Activated naive CD8-positive, alpha-beta T cell (primary cell): ENCODE results near the gene RHOXF1.
"Not testable (repeated sequence)": the region's sequence is repeated elsewhere in the genome, so short reads cannot be mapped to it uniquely, and the experiment has no call there.

Source experiments
- H3K27ac Mint-ChIP-seq: one replicate; pipeline ENCODE4 v1.8.0; 2021; ENCODE audit warnings: mixed read lengths
- H3K27me3 Mint-ChIP-seq: one replicate; pipeline ENCODE4 v1.8.0; 2021; ENCODE audit warnings: mixed read lengths
- H3K36me3 Mint-ChIP-seq: one replicate; pipeline ENCODE4 v1.8.0; 2021; ENCODE audit warnings: mixed read lengths
- H3K4me1 Mint-ChIP-seq: one replicate; pipeline ENCODE4 v1.8.0; 2021; ENCODE audit warnings: low read depth, mixed read lengths
- H3K4me3 Mint-ChIP-seq: one replicate; pipeline ENCODE4 v1.8.0; 2021; ENCODE audit warnings: mild to moderate bottlenecking, mixed read lengths
- H3K9me3 Mint-ChIP-seq: one replicate; pipeline ENCODE4 v1.8.0; 2021; ENCODE audit warnings: low read depth, mixed read lengths

RHOXF1 gene, protein sequence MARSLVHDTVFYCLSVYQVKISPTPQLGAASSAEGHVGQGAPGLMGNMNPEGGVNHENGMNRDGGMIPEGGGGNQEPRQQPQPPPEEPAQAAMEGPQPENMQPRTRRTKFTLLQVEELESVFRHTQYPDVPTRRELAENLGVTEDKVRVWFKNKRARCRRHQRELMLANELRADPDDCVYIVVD

DNA sequence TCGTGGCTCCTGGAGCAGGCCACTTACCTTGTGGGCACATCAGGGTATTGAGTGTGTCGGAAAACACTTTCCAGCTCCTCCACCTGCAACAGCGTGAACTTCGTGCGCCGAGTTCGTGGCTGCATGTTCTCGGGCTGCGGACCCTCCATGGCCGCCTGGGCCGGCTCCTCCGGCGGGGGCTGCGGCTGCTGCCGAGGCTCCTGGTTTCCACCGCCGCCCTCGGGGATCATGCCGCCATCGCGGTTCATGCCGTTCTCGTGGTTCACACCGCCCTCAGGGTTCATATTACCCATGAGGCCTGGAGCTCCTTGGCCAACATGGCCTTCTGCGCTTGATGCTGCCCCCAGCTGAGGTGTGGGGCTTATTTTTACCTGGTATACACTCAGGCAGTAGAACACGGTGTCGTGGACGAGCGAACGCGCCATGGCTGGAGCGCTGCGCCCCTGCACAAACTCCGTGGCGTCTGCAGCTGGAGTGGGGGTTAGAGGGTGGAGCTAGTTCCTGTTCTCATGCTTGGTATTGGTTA is at the start of gene RHOXF1:
Gene RHOXF1, minus strand, starts transcription at position 476 of the 526 bp plus-strand sequence. Its CDS starts 51 bp downstream, at position 425.
- H3K4me3 Mint-ChIP-seq = no peak within 1 kb of the TSS
- no peaks in the 10 kb centered on the region for H3K9me3 Mint-ChIP-seq
- no peaks in the 10 kb centered on the region for H3K27me3 Mint-ChIP-seq
- H3K27ac Mint-ChIP-seq = no peak within 1 kb of the TSS
- no peaks in the 10 kb centered on the region for H3K4me1 Mint-ChIP-seq
- H3K36me3 Mint-ChIP-seq = peaks cover 2% of the 10 kb centered on the region

DNA sequence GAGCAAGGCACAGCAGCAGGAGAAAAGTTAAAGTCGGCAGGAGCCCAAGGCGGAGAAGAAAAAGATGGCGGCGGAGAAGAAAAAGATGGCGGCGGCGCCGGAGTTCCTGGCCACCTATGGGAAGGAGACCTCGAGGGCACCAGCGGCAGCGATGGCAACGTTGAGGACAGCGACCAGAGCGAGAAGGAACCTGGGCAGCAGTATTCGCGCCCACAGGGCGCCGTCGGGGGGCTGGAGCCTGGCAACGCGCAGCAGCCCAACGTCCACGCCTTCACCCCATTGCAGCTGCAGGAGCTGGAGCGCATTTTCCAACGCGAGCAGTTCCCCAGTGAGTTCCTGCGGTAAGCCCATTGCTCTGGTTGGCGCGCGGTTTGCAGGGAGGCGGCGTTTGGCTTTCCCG is 43.4 kb upstream of the RHOXF1 start:
- not testable (repeated sequence) for H3K36me3 Mint-ChIP-seq, H3K27me3 Mint-ChIP-seq

DNA sequence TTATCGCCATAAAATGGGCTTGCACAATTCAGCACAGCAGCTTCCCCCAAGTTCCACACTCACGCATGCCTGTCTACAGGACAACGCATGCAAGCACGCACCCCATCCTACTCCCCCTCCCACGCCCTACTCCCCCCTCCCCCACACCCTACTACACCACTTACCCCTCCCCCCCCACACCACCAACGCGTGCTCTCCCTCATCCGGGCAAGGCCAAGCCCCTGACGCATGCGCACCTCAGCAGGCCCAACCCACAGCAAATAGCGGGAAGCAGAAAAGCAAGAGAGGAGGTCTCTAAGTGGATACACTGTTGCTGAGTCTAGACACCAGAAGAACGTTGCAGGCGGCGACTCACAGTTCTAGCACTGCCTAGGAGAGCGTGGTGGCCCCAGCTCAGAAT is 42.6 kb upstream of the RHOXF1 start, which contains the start of gene RHOXF2:
Gene RHOXF2, plus strand, starts transcription at position 301 of the 400 bp plus-strand sequence. CDS start 138 bp downstream, outside the sequence.
- not testable (repeated sequence) for H3K27ac Mint-ChIP-seq, H3K36me3 Mint-ChIP-seq, H3K27me3 Mint-ChIP-seq, H3K9me3 Mint-ChIP-seq, H3K4me1 Mint-ChIP-seq, H3K4me3 Mint-ChIP-seq

More for the DNA sequence above, 43.4 kb upstream of the RHOXF1 start:
- not testable (repeated sequence) for H3K27ac Mint-ChIP-seq, H3K4me1 Mint-ChIP-seq, H3K9me3 Mint-ChIP-seq, H3K4me3 Mint-ChIP-seq

DNA sequence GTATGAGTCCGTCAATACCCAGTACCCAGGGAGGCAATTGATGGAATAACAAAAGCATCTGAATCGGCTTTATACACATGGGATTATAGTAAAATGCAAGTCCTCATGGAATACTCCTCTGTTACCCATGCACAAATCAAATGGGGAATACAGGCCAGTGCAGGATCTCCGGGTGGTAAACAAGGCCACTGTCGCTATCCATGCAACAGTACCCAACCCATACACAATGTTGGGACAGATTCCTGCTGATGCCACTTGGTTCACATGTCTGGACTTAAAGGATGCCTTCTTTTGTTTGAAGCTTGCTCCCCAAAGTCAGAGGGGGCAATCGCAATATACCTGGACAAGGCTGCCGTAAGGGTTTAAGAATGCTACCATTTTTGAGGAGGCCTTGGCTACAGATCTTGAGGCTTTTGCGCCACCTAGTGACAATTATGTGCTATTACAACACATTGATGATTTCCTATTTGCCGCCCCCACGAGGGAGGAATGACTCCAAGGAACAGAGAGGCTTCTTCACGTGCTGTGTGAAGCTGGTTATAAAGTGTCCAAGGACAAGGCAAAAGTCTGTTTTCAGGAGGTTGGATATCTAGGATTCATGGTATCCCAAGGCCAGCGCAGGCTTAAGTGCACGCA is 34.5 kb upstream of the RHOXF1 start:
- H3K27me3 Mint-ChIP-seq, H3K4me1 Mint-ChIP-seq, H3K36me3 Mint-ChIP-seq, H3K9me3 Mint-ChIP-seq, H3K4me3 Mint-ChIP-seq, H3K27ac Mint-ChIP-seq: not testable (repeated sequence)

DNA sequence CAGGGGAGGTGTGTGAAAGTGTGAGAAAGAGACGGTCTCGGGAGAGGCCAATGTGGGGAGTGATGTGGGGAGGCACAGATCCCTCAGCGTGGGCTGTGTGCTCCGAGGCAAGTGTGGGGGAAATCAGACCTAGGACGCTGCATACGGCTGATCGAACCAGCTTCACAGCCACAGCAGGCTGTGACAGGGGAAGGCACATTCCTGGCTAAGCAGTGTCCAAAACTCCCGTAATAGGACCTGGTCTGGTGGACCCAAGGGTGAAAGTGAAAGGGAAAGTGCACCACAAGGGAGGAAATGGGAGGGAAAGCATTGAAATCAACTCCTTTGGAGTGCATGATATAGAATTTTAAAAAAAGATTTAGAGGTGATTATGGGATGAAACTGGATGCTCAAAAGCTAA is 31.8 kb upstream of the RHOXF1 start:
- H3K4me1 Mint-ChIP-seq = peaks cover 21% of the 10 kb centered on the region
- no peak overlapping the region for H3K4me3 Mint-ChIP-seq

DNA sequence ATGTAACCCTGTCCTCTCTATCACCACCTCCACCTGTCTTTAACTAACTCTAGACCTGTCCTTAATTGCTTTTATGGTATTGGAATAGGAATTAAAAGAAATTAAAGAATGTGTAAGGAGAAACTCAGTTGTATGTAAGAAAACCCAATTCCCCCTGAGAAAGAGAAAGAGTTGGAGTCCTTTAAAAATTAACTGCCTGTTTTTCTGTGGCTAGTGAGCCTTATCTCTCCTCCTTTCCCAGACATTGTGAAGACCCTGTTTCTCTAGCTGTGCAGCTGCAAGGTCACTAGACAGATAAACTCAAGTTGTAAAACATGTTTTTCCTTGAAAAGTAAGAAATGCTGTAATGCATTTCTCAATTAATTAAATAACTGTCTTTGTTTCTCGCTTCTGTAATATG is 30.6 kb upstream of the RHOXF1 start:
- peaks cover 21% of the 10 kb centered on the region for H3K4me1 Mint-ChIP-seq
- H3K4me3 Mint-ChIP-seq, H3K36me3 Mint-ChIP-seq, H3K27ac Mint-ChIP-seq, H3K9me3 Mint-ChIP-seq, H3K27me3 Mint-ChIP-seq: not testable (repeated sequence)

More for the DNA sequence above, 31.8 kb upstream of the RHOXF1 start:
- H3K27ac Mint-ChIP-seq = no peak overlapping the region
- H3K27me3 Mint-ChIP-seq = no peaks in the 10 kb centered on the region
- H3K9me3 Mint-ChIP-seq = no peaks in the 10 kb centered on the region
- H3K36me3 Mint-ChIP-seq = no peaks in the 10 kb centered on the region

DNA sequence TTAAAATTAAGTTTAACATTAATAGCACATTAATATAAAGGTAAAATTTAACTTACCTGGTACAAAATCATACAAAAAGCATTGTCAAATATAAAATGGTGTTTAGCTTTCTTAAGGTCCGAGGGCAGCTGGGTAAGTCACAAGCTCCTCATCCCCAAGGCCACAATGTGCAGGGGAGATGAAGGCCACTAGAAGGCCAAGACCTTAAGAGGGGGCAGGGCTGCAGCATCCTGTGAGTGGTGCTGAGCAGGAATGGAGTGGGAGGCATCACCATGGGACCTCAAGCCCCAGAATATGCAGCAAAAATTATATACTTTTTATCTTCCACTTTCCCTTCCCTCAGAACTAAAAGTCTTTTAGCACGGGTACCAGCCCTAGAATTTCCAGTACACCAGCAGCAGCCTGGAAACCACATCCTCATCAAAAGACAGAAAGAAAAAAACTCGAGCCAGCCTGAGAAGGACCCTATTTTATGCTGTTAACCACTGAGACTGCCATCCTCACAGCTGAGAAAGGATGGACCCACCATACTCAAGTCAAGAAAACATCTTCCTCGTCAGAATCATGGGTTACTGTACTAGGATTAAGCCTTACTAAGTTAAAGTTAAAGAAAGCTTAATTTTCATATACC is 29.7 kb upstream of the RHOXF1 start:
- H3K36me3 Mint-ChIP-seq = no peaks in the 10 kb centered on the region
- H3K27ac Mint-ChIP-seq = peak overlapping the region; percentile 28
- peaks cover 21% of the 10 kb centered on the region for H3K4me1 Mint-ChIP-seq
- H3K27me3 Mint-ChIP-seq = no peaks in the 10 kb centered on the region
- H3K4me3 Mint-ChIP-seq = no peak overlapping the region
- H3K9me3 Mint-ChIP-seq = no peaks in the 10 kb centered on the region

DNA sequence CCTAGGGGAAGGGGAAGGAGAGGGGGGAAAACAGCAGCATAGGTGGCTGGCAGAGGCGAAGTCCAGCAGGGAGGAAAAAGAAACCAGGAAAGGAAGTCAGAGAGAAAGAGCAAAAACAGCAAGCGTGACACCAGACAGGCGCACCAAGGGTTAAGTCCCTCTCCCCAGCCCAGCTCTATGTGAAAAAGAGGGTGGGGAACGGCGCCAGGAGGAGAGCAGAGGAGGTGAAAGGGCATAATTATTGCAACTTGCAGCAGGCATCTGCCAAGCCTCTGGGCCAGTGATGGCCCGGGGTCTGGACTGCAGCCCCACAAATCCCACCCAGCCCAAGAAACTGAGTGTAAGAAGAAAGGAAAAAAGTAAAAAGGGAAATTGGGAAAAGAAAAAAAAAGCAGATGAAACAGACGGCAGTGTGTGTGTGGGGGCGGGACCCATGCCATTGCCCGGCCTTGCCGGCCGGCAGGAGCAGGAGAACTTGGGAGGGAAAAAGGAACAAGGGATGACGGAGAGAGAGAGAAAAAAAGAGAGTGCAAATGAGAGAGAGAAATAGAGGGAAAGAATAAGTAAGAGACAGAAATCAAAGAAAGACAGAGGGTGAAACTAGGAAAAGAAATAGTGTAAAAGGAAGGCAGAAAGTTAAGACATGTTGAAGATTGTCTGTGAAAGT is 28.6 kb upstream of the RHOXF1 start:
- H3K27me3 Mint-ChIP-seq = no peaks in the 10 kb centered on the region
- peak overlapping the region; percentile 23 for H3K4me3 Mint-ChIP-seq

DNA sequence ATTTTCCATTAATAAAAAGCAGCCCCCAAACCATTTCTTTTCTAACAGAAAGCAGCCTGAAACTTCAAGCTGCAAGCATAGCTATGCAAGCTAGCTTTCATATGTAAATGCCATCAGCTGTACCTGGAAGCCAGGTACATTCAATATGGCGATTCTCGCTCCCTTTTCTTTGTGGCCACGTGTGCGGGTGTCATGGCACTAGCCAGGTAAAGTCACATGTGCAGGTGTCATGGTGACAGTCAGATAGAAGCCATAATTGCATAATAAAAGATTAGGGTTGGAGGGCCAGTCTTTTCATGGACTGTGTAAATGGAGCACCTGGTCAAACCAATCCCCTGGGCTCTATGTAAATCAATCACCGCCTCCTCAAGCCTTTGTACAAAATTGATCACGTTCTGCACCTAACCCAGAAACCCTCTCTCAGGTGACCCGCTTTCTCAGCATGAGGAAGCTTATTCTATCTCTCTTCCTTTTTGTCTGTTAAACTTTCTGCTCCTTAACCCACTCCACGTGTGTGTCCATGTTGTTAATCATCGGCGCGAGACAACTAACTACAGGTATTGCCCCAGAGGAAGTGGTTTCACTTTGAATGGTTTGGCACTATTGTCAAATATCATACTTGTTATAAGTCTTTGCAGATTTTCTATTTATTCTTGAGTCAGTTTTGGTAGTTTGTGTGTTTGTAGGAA is 24.7 kb upstream of the RHOXF1 start:
- H3K9me3 Mint-ChIP-seq = no peaks in the 10 kb centered on the region
- H3K4me3 Mint-ChIP-seq = no peak overlapping the region

More for the DNA sequence above, 28.6 kb upstream of the RHOXF1 start:
- Mint-ChIP-seq H3K4me1 (peaks cover 21% of the 10 kb centered on the region), H3K36me3 (no peaks in the 10 kb centered on the region), H3K27ac (peak overlapping the region; percentile 64), H3K9me3 (no peaks in the 10 kb centered on the region)

DNA sequence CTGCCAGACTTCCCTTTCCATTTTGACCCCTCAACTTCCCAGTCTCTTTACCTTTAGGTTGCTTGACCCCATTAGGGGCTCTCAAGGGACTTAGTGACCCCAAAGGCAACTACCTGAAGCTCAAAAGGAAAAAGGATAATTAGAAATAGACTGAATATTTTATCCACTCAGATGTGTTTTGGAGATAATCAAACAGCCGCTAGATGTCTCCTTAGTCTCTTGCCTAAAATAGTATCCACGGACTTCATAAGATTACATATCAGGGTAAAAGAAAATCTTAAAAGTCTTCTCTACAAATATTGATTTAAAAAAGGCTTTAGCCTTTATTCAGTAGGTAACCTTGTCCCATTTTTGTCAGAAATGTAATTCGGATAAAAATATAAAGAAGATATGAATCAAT is 21.7 kb upstream of the RHOXF1 start:
- H3K4me1 Mint-ChIP-seq = no peaks in the 10 kb centered on the region
- peaks cover 3% of the 10 kb centered on the region for H3K36me3 Mint-ChIP-seq
- H3K4me3 Mint-ChIP-seq = no peak overlapping the region
- H3K9me3 Mint-ChIP-seq = no peaks in the 10 kb centered on the region
- no peak overlapping the region for H3K27ac Mint-ChIP-seq
- H3K27me3 Mint-ChIP-seq = no peaks in the 10 kb centered on the region

More for the DNA sequence above, 24.7 kb upstream of the RHOXF1 start:
- peaks cover 13% of the 10 kb centered on the region for H3K4me1 Mint-ChIP-seq
- peaks cover 3% of the 10 kb centered on the region for H3K36me3 Mint-ChIP-seq
- no peak overlapping the region for H3K27ac Mint-ChIP-seq
- no peaks in the 10 kb centered on the region for H3K27me3 Mint-ChIP-seq

DNA sequence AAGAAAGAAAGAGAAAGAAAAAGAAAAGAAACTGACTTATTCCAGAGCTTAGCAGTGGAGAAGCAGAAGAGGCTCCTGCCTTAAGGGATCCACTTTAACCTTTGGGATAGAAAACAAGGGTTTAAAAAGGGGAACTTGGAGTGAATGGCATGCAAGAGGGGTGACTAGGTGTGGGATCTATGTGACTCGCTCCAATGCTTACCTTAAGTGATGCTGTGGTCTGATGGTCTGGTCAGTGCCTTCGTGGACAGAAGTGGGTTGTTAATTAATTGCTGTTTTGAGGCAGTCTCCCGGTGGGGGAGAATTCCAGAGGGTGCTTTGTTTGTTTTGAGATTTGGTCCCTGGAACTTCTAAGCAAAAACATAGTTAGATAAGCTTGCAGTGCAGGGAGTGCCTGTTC is 21.1 kb upstream of the RHOXF1 start:
- Mint-ChIP-seq H3K4me1 (no peaks in the 10 kb centered on the region), H3K27ac (no peak overlapping the region), H3K27me3 (no peaks in the 10 kb centered on the region), H3K36me3 (peaks cover 3% of the 10 kb centered on the region), H3K9me3 (no peaks in the 10 kb centered on the region), H3K4me3 (no peak overlapping the region)

DNA sequence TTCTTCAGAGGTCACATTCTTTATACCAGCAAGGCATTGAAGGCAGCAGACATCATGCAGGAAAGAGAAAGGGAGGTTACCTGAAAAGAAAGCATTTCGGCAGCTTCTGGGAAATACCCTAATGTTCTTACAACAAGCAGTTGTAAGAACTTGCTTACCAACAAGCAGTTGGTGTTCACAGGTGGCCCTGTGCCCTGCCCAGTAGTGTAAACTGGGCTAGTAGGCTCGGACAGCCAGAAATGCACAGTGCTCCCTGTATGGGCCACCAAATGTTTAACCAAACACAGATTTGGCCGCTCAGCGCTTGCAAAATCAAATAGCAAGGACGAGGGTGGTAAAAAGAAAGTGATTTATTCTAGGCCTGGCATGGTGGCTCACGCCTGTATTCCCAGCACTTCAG is 20.4 kb upstream of the RHOXF1 start:
- H3K4me1 Mint-ChIP-seq = no peaks in the 10 kb centered on the region
- no peak overlapping the region for H3K27ac Mint-ChIP-seq
- no peaks in the 10 kb centered on the region for H3K9me3 Mint-ChIP-seq
- no peak overlapping the region for H3K4me3 Mint-ChIP-seq
- no peaks in the 10 kb centered on the region for H3K27me3 Mint-ChIP-seq
- peaks cover 3% of the 10 kb centered on the region for H3K36me3 Mint-ChIP-seq

DNA sequence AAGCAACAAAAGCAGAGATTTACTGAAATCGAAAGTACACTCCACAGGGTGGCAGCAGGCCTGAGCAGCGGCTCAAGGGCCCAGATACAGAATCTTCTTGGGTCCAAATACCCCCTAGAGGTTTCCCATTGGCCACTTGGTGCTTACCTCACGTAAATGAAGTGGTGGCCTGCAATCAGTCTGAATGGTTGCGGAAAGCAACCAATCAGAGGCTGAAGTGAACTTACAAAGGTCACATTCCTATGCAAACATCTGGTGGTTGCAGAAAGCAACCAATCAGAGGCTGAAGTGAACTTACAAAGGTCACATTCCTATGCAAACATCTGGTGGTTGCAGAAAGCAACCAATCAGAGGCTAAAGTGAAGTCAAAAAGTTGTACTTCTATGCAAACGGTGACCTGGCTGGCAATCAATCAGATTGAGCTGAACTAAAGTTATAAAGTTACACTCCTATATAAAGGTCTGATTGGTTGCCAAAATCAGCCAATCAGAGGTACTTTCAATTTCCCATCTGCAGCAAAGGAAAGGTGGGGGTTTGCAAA is 12.7 kb upstream of the RHOXF1 start:
- not testable (repeated sequence) for H3K4me3 Mint-ChIP-seq, H3K4me1 Mint-ChIP-seq, H3K9me3 Mint-ChIP-seq, H3K27ac Mint-ChIP-seq, H3K27me3 Mint-ChIP-seq, H3K36me3 Mint-ChIP-seq

DNA sequence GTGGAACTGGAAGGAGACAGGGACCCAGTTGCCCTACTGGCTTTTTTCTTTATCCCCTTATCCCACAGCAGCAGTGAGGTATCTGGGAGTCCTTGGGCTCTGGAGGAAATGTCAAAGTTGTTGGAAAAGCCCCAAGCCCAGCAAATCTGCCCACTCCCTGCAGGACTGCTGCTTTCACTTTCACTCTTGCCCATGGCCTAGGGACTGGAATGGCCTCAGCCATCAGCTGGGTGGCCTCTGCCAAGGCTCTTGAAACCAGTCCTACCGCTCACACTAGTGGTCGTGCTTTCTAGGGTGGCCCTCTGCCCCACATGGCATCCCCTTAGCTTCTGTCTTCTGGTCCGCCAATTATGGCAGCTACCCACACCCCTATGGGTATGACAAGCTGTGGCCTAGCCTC is 9.7 kb upstream of the RHOXF1 start:
- Mint-ChIP-seq H3K36me3 (no peaks in the 10 kb centered on the region), H3K4me1 (peaks cover 6% of the 10 kb centered on the region), H3K4me3 (no peak overlapping the region), H3K27ac (no peak overlapping the region), H3K27me3 (no peaks in the 10 kb centered on the region), H3K9me3 (no peaks in the 10 kb centered on the region)
